SK-N-SH treated with all-trans-retinoic acid at 6 μM for 48 hours (cell line): Measurements from ENCODE around the gene NCS1.

Source experiments
- ARNTL ChIP-seq: fragments of 450-650 bp; formaldehyde crosslinking; IDR thresholded peaks from 2 replicates; pipeline ENCODE4 v1.5.0; 2020; ENCODE audit warnings: low read depth, mild to moderate bottlenecking, moderate library complexity, borderline replicate concordance
- ZFP30 ChIP-seq: fragments of 450-650 bp; formaldehyde crosslinking; IDR thresholded peaks from 2 replicates; pipeline ENCODE4 v1.5.0; 2022; ENCODE audit warnings: mild to moderate bottlenecking, moderate library complexity
- ZNF565 ChIP-seq: fragments of 450-650 bp; formaldehyde crosslinking; conservative IDR thresholded peaks from 2 replicates; pipeline ENCODE4 v1.5.0; 2020; ENCODE audit warnings: low read depth, mild to moderate bottlenecking, moderate library complexity
- TF ChIP-seq, protein P1 (sequence below): fragments of 250-450 bp; sonication (Bioruptor Pico); IDR thresholded peaks from 2 replicates; pipeline ENCODE4 v1.8.0; 2020; ENCODE audit warnings: mild to moderate bottlenecking, moderate library complexity, borderline replicate concordance
- TF ChIP-seq, protein P2 (sequence below): fragments of 250-450 bp; sonication (Bioruptor Pico); IDR thresholded peaks from 2 replicates; pipeline ENCODE4 v1.5.1; 2021; ENCODE audit warnings: mild to moderate bottlenecking, moderate library complexity
- TF ChIP-seq, protein P3 (sequence below): fragments of 250-450 bp; sonication (Bioruptor Pico); IDR thresholded peaks from 2 replicates; pipeline ENCODE4 v1.5.0; 2020; ENCODE audit warnings: mild to moderate bottlenecking, moderate library complexity

DNA sequence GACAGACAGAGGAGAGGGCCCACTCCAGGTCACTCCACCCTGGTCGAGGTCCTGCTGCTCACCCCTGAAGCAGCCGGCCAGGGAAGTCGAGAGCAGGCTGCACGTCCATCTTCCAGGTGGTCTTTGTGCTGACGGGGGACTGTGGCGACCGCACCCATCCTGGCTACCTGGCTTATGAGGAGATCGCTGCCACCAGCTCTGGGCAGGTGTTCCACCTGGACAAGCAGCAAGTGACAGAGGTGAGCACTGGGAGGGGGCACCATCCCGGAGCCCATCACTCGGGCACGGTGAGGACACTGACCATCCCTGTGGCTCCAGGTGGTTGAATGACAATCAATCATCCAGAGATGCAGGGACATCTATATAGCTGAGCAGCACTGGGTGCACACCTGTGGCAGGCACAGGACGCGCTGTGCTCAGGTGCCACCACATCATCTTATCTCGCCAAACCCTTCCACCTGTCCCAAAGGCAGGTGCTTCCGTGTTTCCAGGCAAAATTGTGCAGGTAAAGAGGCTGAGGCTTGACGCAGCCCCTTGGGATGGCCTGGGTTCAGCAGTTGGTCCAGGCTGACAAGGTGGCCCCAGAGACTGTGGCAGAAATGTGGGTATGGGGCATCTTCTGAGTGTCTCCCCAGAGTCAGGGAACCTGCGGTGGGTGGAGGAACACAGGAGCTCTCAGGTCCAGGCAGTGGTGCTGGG lies 114.0 kb downstream of the NCS1 start:
- TF ChIP-seq, protein P1, sequence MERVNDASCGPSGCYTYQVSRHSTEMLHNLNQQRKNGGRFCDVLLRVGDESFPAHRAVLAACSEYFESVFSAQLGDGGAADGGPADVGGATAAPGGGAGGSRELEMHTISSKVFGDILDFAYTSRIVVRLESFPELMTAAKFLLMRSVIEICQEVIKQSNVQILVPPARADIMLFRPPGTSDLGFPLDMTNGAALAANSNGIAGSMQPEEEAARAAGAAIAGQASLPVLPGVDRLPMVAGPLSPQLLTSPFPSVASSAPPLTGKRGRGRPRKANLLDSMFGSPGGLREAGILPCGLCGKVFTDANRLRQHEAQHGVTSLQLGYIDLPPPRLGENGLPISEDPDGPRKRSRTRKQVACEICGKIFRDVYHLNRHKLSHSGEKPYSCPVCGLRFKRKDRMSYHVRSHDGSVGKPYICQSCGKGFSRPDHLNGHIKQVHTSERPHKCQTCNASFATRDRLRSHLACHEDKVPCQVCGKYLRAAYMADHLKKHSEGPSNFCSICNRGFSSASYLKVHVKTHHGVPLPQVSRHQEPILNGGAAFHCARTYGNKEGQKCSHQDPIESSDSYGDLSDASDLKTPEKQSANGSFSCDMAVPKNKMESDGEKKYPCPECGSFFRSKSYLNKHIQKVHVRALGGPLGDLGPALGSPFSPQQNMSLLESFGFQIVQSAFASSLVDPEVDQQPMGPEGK (CRISPR knock-in tag) = no peak
- TF ChIP-seq, protein P2, sequence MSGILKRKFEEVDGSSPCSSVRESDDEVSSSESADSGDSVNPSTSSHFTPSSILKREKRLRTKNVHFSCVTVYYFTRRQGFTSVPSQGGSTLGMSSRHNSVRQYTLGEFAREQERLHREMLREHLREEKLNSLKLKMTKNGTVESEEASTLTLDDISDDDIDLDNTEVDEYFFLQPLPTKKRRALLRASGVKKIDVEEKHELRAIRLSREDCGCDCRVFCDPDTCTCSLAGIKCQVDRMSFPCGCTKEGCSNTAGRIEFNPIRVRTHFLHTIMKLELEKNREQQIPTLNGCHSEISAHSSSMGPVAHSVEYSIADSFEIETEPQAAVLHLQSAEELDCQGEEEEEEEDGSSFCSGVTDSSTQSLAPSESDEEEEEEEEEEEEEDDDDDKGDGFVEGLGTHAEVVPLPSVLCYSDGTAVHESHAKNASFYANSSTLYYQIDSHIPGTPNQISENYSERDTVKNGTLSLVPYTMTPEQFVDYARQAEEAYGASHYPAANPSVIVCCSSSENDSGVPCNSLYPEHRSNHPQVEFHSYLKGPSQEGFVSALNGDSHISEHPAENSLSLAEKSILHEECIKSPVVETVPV = no peak
- TF ChIP-seq, protein P3, sequence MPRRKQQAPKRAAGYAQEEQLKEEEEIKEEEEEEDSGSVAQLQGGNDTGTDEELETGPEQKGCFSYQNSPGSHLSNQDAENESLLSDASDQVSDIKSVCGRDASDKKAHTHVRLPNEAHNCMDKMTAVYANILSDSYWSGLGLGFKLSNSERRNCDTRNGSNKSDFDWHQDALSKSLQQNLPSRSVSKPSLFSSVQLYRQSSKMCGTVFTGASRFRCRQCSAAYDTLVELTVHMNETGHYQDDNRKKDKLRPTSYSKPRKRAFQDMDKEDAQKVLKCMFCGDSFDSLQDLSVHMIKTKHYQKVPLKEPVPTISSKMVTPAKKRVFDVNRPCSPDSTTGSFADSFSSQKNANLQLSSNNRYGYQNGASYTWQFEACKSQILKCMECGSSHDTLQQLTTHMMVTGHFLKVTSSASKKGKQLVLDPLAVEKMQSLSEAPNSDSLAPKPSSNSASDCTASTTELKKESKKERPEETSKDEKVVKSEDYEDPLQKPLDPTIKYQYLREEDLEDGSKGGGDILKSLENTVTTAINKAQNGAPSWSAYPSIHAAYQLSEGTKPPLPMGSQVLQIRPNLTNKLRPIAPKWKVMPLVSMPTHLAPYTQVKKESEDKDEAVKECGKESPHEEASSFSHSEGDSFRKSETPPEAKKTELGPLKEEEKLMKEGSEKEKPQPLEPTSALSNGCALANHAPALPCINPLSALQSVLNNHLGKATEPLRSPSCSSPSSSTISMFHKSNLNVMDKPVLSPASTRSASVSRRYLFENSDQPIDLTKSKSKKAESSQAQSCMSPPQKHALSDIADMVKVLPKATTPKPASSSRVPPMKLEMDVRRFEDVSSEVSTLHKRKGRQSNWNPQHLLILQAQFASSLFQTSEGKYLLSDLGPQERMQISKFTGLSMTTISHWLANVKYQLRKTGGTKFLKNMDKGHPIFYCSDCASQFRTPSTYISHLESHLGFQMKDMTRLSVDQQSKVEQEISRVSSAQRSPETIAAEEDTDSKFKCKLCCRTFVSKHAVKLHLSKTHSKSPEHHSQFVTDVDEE (CRISPR knock-in tag) = no peak
- TF ChIP-seq ZNF565 (CRISPR knock-in tag) (no peak), ARNTL (no peak), ZFP30 (no peak)
